AG08396 (cell line): ENCODE data around the gene NAAA.
A peak's percentile ranks its signal among the peaks of the same experiment; 100 is the strongest.
"Not testable (repeated sequence)": the region's sequence is repeated elsewhere in the genome, so short reads cannot be mapped to it uniquely, and the experiment has no call there.

Experiments used
- DNase-seq: peaks from one replicate; pipeline ENCODE4 v3.0.0; 2012; ENCODE audit warnings: low spot score, mixed read lengths

Gene NAAA

DNA sequence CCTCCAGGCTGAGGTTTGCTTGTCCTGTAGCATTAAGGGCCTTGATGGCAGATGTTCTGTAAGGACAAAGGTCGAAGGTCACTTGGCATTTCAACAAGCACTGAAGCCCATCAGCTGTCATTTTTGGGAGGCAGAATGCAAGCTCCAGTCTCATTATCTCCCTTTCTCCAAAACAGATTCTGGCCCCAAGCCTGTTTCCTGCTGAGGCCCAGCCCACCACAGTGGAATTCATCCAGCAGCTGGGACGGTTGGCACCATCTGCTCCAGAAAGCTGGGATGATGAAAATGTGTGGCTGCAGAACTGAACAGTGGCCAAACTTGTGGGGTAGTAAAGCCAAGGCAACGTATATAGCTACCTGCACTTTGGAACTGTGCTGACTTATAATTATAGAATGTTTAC is 20.9 kb downstream of the NAAA start:
- peak; percentile 22 for DNase-seq

DNA sequence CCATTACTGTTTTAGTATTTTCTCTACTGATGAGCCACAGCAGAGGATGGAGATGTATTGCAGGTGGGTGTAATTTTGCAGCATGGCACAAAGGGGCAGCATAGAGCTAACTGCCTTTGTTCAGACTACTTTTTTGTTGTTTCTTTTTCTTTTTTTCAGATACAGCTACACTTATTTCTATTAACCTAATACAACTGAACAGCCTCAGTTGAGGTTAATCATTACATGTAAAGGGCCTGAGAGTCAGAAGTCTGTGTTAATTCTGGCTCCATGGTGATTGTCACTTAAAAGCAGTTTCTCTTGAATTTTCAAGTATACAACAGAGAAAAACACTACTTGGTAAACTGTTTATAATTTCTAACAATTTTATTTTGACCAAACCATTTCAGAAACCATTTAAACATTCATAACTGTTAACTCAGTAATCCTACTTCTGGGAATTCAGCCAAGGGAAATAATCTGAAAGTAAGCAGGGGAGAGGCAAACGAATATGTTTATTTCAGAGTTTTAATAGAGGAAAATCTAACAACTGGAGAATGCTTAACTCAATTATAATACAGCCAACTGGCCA is 24.6 kb downstream of the NAAA start:
- DNase-seq = peak; percentile 67

DNA sequence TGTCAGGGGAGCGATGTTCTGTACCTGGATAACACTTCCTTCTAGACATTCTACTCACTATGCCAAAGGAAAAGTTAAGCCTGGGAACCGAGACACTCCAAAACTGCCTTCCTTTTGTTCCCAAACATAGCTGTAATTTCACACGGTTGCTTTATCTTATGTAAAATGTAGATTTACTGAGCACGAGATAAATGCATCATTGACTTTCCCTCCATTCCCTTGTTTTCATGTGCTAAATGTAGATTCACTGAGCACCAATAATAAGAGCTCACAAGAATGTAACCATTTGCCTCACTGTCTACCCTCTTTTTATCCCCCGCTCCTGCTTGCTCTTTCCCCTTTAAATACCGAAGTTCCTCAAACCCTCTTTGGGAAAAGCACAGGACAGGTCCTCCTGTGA is 27.8 kb downstream of the NAAA start:
- no peak for DNase-seq

DNA sequence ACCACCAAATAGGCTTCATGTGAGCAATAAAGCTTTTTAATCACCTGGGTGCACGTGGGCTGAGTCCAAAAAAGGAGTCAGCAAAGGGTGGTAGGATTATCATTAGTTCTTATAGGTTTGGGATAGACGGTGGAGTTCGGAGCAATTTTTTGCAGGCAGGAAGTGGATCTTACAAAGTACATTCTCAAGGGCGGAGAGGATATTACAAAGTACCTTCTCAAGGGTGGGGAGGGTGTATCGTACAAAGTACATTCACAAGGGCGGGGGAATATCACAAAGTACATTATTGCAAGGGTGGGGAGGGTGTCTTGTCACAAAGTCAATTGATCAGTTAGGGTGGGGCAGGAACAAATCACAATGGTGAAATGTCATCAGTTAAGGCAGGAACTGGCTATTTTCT is 30.0 kb downstream of the NAAA start:
- DNase-seq = not testable (repeated sequence)

DNA sequence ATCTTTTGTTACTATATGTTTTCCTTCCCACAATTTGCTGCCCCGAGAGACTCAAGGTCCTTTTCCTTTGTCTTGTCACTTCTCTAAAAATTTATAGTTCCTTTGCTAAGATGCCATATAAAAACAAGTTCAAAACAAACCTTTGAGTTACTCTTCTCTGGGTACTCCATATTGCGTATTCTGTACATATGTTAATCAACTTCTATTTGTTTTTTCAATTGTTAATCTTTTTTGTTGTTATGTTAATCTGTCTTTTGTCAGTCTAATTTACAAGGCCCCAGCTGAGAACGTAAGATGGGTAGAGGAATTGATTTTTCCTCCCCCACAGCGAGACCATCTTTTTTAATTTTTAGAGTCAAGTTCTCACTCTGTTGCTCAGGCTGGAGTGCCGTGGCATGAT is 31.4 kb downstream of the NAAA start:
- DNase-seq = no peak

DNA sequence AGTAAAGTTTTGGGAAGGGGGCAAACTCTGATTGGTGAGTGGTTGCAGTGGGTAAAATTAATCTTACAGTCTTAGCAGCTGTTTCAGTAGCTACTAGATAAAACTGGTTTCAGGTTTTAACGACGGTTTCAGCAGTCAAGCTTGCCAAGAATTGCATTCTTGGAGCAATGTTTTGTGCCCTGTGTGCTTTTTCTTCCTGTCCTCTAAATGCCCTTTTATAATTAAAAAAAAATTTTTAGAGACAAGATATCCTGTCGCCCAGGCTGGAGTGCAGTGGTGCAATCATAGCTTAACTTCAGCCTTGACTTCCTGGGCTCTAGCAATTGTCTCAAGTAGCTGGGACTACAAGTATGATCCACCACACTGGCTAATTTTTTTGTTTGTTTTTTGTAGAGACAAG is 32.3 kb downstream of the NAAA start:
- no peak for DNase-seq

DNA sequence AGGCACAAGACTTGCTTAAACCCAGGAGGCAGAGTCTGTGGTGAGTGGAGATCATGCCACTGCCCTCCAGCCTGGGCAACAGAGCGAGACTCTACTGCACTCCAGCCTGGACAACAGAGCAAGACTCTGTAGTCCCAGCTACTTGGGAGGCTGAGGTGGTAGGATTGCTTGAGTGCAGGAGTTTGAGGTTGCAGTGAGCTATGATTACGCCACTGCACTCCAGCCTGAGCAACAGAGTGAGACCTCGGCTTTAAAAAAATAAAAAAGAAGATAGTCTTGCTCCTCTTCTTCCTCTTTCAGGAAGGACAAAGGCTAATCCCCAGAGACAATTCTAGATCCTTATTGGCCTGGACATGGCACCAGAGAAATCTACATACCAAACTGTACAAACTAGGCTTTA is 32.8 kb downstream of the NAAA start:
- no peak for DNase-seq

DNA sequence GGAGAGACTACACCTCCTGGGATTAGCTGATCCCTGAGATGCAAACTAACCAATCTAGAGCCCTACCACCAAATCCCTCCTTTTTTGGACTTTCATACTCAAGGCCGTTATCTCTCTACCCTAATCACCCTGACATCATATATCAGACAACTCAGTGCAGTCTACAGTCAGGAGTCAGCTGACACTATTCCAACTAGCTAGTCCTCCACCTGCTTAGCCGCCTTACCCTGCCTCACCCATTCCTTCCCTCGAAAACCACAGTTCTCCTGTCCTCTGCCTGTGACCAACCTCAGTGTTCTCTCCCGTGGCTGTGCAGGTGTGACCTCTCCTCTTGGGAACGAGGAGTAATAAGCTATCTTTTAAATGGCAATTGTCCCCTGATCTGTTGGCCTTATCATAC is 36.7 kb downstream of the NAAA start:
- no peak for DNase-seq

DNA sequence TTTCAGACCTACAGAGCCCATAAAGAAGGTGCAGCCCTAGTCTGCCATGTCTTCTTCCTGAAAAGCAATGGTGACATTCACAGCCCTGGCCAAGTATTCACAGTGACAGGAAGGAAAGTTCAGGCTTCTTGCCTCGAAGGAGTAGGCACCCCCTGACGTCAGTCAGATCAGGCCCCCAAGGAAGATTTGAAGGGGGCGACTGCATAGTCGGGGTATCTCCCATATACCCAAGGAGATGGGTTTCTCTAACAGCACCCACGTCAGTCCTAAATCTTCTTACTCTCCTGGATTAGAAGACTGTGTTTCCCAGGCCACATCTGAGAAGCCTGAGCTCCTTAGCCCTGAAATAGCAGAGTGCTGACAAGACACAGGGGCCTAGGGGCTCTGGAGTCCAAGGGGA is 38.5 kb downstream of the NAAA start, which contains the start of gene PPEF2:
PPEF2 (minus strand) TSS at position 101 of the 400 bp plus-strand sequence. CDS start 6,127 bp downstream, outside the sequence.
- DNase-seq = no peak

DNA sequence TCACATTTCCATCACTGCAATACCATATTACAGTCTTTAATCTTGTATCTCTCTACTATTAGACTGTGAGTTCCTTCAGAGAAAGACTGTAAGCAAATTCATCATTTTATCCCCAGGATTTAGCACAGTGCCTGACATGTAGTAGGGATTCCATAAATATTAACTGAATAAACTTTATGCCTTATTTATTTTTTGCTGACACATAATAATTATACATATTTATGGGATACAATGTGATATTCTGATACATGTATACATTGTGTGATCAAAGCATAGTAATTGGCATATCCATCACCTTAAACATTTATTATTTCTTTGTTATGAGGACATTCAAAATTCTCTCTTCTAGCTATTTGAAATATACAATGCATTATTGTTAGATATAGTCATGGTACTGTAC is 42.3 kb downstream of the NAAA start:
- no peak for DNase-seq

DNA sequence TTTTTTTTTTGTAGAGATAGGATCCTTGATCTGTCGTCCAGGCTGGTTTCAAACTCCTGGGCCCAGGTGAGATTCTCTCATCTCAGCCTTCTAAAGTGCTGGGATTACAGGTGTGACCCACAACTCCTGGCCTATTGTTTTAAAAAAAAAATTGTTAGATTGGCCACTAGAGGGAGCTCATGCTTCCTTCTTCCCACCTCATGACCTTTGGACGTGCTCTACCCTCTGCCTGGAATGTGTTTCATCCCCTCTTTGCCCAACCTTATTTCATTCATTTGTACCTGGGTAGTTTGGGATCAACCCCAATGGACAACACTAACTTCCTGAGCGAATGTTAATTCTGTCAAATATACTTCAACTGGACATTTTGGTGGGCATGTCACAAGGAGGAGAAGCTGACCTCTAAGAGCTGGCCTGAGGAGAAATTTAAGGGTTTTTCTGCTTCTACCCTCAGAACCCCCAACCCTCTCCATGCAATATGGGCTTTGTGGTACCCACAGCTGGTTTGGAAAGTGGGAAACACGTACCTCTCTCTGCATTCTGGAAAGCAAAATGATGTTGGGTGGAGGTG is 45.0 kb downstream of the NAAA start:
- peak; percentile 47 for DNase-seq

DNA sequence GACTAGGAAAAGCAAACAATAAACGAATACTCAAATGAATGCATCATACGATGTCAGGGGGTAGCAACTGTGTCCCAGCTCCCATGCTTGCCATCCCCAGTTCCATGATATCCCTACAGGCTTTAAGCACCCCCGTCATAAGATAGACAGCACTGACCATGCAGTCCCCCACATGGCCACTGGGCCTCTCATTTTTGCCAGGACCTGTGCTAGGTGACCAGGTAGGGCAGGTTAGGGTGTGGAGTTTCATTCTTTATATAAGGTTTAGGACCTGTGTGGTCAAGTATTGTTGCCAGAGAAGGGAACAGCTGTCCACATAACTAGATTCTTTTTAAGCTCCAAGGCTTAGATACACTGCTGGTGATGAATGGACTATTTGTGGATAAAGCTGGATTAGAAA is 48.3 kb downstream of the NAAA start:
- DNase-seq = no peak

DNA sequence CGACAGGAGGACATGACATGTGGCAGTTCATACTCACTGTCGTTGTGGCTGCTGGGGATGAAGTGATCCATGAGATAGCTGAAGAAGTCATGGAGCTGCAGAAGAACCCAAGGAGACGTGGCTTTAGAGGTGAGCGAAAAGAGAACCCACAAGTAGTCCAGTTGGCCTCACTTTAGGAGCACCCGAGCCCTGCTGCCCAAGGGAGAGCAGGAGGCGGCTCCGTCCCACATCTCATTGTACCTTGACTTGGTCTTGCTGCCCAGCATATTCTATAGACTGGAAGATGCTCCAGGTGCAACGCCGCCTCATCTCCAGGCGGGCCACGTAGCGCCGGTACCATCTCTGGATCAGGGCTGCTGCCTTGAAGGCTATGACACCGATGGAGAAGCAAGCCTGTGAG is 49.2 kb downstream of the NAAA start:
- DNase-seq = no peak

DNA sequence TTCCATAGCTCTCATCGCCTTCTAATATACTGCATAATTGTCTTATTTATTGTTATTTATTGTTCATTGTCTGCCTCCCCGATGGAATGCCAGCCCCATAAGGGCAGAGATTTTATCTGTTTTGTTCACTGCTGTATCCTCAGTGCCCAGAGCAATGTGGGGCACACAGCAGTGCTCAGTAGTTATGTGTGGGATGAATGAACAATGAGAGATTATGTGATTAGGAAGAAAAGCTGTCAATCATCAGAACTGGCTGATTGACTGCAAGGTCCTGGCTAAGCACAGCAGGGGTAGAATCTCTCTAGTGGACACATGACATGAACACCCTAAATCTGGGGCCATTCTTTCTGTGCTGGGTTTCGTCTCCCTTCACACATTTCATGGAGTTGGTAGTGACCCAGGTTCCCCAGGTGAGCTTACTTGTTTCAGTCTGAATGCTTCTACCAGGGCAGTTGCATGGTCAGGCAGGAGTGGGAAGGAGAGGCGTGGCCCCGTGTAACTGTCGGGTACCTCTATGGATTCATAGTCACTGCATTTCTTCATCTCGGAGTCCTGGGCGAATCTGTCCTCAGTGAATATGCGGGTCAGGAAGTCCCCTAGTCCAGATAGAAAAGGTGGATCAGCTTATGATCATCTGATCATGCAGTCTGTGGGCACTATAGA is 51.1 kb downstream of the NAAA start:
- DNase-seq = no peak

DNA sequence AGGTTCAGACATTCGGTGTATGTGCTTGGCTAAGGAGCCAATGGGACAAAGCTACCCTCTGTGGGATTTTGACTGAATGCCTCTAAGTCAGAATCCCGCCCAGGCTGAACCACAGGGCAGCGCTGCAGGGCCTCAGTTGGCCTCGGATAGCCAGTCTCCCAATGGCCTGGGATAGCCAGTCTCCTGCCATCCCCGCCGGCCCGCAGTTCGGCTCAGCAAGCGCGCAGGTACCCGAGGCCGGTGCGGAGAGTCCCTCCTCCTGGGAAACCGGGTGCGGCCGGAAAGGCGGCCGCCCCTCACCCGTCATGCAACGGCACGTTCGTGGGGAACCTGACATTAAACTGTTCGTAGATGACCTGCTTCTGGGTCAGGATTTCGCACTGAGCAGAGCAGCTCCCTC is 54.7 kb downstream of the NAAA start:
- DNase-seq = no peak

DNA sequence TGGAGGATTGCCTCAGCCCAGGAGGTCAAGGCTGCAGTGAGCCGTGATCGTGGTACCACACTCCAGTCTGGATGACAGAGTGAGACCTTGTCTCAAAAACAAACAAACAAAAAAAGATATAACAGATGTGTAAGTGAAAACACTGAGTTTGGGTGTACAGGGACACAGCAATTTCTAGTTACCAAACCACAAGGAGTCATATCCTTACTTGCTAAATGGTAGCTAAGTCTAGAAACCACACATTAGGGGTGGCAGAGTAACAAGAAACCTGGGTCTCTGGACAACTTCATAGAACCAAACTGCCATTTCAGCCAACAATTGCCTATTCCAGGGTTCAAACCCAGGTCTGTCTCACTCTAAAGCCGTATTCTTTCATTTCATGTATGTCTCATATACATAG is 59.3 kb downstream of the NAAA start:
- DNase-seq = no peak

DNA sequence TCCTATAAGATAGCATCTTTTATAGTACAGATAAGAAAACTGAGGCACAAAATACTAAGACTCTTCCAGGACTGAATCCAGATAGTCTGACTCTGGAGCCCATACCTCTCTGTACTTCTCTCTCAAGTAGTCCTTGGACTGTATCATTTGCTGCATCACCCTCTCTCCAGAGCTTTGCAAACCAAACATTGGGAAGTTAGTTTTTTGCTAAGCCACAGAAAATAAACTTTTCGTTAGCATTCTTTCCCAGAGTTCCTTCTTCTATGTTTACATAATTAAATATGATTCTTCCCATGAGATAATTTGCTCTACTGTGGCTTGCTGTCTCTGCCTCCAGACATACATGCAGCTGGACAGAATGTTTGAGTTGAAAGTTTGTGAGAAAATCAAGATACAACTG is 60.5 kb downstream of the NAAA start:
- no peak for DNase-seq

DNA sequence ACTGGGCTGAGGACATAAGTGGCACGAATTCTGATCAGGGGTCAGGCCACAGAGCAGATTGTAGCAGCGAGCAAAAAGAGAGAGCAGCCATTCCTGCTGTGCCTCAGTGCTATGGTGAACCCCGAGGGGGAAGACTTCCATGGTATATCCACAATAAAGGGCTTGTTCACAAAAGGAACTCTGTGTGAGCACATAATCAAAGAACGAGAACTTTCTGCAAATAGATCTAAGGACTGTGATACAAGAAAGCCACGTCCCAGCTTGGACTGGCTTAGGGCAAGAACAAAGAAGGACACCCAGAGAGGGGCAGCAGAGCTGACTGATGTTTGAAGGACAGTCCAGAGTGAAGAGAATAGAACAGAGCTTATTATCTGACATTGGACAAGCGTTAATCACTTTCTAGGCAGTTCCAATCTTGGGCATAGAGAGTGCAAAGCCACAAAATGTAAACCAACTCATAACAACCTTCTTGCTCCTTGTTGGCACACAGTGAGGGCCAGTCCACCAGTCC is 62.5 kb downstream of the NAAA start:
- no peak for DNase-seq

DNA sequence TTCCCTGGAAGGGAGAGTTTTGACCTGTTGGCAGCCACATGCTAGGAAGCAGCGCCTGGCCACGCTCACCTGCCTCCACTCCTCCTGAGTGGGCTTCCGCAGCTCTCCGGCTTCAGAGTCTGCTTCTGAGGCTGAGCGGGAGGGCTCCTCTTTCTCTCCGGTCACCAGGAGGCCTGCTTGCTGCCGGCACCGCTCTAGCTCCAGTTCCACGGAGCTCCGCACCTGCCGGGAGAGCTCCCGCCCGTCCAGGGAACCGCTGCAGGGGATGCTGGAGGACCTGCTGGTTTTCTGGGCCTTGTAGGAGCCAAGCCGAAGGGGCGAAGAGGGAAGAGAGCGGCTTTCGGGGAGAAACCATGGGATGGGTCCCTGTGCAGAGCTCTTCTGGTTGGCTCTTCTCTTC is 64.6 kb downstream of the NAAA start:
- no peak for DNase-seq

DNA sequence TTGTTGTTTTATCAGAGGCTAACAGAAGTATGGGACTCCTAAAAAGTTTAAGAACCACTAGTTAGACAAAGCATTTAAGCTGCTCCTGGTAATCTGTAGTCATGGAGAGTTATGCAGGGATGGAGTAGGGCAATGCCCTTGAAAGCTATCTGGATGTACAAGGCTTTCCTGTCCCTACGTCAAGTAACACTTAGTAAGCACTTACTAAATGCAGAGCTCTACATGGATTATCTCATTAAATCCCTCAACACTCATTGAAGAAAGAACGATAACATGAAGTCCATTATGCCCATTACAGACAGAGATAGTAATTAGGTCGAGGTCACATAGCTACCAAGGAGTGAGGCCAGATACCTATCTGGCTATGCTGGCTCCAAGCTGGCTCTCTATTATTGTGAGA is 71.7 kb downstream of the NAAA start:
- no peak for DNase-seq

DNA sequence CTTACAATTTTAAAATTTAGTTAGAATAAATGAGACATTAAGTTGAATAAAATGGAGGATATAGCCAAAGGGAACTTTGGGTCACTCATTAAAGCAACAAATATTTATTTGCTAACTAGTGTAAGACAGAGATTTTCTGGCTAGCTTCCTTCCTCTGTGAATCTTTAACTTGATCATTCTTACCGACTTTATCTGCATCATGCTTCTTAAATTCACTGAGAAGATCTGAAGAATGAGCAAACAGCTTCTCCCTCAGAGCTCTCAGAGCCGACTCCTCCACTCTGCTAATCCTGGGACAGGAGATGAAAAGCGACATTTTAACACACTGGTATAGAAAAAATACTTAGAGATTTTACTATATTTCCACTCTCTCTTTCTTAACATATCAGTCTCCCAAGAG is 73.7 kb downstream of the NAAA start:
- DNase-seq = no peak
